ENCODE data around the gene PJA1.
A peak's percentile ranks its signal among the peaks of the same experiment; 100 is the strongest.

The PJA1 gene

DNA sequence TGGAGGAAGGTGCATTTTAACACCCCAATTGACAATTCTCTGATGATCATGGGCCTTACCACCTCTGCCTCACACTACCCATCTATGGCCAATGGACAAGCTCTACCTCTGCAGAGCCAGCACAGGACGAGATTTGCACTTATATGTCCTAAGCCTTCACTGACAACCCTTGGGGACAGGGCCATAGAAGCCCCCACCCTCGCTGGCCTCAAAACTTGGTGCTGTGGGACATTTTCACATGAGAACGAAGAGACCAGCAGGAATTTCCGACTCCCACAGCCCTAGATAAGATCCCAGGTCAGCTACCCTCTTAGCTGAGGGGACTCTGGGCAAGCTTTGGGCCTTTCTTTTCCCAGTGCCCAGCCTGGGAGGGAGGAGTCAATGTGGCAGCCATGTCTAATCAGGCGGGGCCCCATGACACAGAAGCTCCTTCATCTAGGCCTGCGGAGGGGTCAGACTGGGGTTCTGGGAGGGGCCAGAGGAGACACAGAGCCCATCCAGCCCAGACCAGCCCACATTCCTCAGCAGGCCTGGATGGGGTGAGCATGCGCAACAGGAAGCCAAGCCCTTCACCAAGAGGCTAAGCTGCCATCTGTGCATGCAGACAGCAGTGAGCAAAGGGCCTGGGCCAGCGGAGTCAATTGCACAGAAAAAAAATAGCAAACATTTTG, 12.1 kb downstream of the PJA1 start:
- in situ Hi-C loops (cut with HindIII; ENCODE audit: low pct_ligation_motif_present, low sequenced_read_pairs) = no loop called here
- DNase-seq = peak; percentile 14
- H3K27me3 ChIP-seq (replicated peaks) = no peaks in the 10 kb centered on the region

DNA sequence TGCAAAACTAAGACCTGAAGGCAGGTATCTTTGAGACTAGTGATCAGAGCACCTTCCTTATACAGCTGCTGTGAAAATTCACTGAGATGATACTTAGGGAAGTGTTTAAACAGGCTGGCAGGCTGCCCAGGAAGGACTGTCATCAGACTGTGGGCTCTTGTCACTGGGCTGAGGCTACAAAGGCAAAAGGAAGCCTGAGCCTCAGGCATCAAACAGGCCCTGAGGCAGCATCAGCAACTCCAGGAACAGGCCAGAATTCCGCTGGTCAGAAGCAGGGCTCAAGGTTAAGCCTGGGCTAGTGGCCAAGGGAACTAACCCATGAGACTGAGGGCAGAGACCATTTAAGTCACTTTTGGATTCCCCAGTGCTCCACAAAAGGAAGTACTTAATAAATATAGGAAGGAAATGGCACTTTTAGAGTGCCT, 12.8 kb downstream of the PJA1 start:
- in situ Hi-C loops (cut with HindIII; ENCODE audit: low pct_ligation_motif_present, low sequenced_read_pairs) = no loop called here
- no peak for DNase-seq
- Histone ChIP-seq H3K27me3 (replicated peaks) (no peaks in the 10 kb centered on the region), H3K36me3 (replicated peaks) (no peaks in the 10 kb centered on the region), H3K4me3 (ENCODE audit: low read depth, low read length) (no peak overlapping the region), H3K27ac (no peak overlapping the region)
- TF ChIP-seq, protein P1, sequence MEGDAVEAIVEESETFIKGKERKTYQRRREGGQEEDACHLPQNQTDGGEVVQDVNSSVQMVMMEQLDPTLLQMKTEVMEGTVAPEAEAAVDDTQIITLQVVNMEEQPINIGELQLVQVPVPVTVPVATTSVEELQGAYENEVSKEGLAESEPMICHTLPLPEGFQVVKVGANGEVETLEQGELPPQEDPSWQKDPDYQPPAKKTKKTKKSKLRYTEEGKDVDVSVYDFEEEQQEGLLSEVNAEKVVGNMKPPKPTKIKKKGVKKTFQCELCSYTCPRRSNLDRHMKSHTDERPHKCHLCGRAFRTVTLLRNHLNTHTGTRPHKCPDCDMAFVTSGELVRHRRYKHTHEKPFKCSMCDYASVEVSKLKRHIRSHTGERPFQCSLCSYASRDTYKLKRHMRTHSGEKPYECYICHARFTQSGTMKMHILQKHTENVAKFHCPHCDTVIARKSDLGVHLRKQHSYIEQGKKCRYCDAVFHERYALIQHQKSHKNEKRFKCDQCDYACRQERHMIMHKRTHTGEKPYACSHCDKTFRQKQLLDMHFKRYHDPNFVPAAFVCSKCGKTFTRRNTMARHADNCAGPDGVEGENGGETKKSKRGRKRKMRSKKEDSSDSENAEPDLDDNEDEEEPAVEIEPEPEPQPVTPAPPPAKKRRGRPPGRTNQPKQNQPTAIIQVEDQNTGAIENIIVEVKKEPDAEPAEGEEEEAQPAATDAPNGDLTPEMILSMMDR (IDR thresholded peaks at IDR 0.05; ENCODE audit: low read depth, low read length, missing control alignments) = no peak

More for the DNA sequence above, 12.1 kb downstream of the PJA1 start:
- Histone ChIP-seq H3K4me3 (ENCODE audit: low read depth, low read length) (no peak overlapping the region), H3K27ac (no peak overlapping the region), H3K36me3 (replicated peaks) (no peaks in the 10 kb centered on the region)
- TF ChIP-seq, protein P1 (IDR thresholded peaks at IDR 0.05; ENCODE audit: low read depth, low read length, missing control alignments) = no peak

DNA sequence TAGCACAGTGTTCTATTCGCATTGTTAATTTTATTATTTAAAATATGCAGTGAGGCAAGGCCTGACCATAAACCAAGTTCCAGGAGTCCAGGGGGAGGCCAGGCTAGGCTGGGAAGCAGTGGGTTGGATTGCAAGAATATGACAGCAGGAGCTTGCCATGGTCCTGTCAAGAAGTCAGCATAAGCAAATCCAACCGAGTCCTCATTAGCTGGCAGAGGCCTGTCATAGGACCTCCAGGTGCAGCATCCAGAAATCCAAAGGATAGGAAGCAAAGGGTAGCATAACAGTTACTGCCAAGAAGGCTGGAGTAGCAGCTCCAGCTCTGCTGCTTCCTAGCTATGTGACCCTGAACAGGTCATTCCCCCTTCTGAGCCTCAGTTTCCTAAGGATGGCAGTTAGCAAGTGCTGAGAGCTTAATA, 13.4 kb downstream of the PJA1 start:
- in situ Hi-C loops (cut with HindIII; ENCODE audit: low pct_ligation_motif_present, low sequenced_read_pairs) = no loop called here
- no peak for DNase-seq
- TF ChIP-seq, protein P1 (IDR thresholded peaks at IDR 0.05; ENCODE audit: low read depth, low read length, missing control alignments) = no peak
- H3K4me3 ChIP-seq (ENCODE audit: low read depth, low read length) = no peak overlapping the region
- no peak overlapping the region for H3K27ac ChIP-seq
- H3K36me3 ChIP-seq (replicated peaks) = no peaks in the 10 kb centered on the region
- H3K27me3 ChIP-seq (replicated peaks) = no peaks in the 10 kb centered on the region

DNA sequence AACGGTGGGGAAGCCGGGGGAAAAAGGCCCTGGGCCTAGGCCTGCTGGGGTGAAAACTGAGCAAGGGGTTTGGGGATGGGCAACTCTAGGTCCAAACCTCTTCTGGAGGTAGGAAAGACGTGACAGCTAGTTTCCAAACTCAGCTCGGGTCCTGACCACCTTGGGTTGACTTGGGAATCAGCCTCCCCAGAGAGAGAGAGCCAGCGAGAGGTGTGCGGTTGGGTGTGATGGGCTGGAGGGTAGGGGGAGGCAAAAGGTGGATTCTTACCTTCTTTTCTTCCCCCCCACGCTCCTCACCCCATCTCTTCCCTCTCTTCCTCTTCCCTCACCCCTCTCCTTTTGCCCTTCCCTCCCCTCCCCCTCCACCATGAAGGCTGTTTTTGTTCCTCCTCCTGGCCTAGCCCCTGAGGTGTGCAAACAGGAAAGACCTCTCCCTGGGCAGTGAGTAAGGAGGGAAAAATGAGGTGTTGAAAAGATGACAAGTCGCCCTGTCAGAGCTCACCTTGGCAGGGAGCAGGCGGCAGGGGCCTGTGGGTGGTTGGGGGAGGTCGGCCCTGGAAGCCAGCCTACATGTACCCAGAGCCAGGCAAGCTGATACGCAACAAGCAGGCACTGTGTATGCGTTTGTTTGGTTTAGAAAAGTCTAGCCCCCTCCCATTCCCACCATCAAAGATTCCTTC, 14.8 kb downstream of the PJA1 start:
- TF ChIP-seq, protein P1 (IDR thresholded peaks at IDR 0.05; ENCODE audit: low read depth, low read length, missing control alignments) = no peak
- no peak overlapping the region for H3K4me3 ChIP-seq (ENCODE audit: low read depth, low read length)
- no peaks in the 10 kb centered on the region for H3K27me3 ChIP-seq (replicated peaks)
- no peak overlapping the region for H3K27ac ChIP-seq
- no peak for DNase-seq
- in situ Hi-C loops (cut with HindIII; ENCODE audit: low pct_ligation_motif_present, low sequenced_read_pairs) = no loop called here
- no peaks in the 10 kb centered on the region for H3K36me3 ChIP-seq (replicated peaks)

DNA sequence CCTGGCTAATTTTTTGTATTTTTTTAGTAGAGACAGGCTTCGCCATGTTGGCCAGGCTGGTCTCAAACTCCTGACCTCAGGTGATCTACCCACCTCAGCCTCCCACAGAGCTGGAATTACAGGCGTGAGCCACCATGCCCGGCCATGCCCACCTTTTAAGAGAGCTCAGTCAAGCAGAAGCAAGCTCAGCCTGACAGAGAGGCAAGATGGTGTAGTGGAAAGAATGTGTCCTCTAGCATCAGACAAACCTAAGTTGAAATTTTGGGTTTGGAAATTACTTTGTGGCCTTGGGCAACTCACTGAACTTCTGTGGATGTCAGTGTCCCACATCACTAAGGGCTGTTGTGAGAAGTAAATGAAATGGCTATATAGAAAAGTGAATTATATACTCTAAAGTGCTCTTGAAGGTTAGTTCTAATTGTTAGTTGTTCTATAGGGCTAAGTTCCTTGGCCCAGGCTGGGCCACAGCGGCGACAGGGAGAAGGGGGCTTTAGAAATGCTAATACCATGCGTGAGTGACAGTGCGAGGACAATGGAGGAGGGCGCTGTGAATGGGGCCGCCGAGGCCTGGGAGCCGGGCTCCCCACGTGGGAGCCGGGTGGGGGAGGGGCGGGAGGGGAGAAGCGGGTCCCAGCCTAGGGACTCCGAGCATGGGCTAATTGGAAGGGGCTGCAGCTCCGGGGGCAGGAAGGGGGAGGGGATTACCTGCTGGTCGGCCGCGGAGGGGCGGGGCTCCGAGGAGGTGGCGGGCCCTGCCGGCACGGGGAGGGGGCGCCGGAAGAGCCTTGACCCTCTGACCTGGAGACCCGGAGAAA, 15.6 kb downstream of the PJA1 start:
- Histone ChIP-seq H3K27ac (no peak overlapping the region), H3K36me3 (replicated peaks) (no peaks in the 10 kb centered on the region), H3K27me3 (replicated peaks) (no peaks in the 10 kb centered on the region), H3K4me3 (ENCODE audit: low read depth, low read length) (no peak overlapping the region)
- no peak for DNase-seq
- TF ChIP-seq, protein P1 (IDR thresholded peaks at IDR 0.05; ENCODE audit: low read depth, low read length, missing control alignments) = no peak
- in situ Hi-C loops (cut with HindIII; ENCODE audit: low pct_ligation_motif_present, low sequenced_read_pairs) = no loop called here
